Measurements from ENCODE around the gene PCBP2.

PCBP2 gene

GRCh38 chr12:53495903-53496751 is 44.2 kb downstream of the PCBP2 start:
- peak; percentile 69 for DNase-seq

GRCh38 chr12:53496752-53497032 is 44.8 kb downstream of the PCBP2 start:
- no peak for DNase-seq

DNA sequence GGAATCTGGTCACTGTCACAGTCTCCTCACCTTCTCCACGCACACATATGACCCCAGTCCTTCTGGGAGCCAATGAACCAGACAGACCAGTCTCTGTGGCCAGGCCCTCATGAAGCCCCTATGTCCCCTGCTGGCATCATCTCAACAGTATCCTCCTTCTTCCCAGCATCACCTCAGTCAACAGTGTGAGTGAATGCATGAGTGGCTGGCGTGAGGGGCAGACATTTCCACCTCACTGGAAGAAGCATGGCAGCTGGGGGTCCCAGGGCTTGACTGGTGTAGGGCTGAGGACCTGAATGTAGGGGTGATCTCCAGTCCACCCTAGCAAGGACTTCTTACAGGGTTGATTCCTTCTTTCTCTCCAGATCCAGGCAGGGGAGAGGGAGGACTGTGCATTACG is 45.6 kb downstream of the PCBP2 start:
- DNase-seq, result no peak

DNA sequence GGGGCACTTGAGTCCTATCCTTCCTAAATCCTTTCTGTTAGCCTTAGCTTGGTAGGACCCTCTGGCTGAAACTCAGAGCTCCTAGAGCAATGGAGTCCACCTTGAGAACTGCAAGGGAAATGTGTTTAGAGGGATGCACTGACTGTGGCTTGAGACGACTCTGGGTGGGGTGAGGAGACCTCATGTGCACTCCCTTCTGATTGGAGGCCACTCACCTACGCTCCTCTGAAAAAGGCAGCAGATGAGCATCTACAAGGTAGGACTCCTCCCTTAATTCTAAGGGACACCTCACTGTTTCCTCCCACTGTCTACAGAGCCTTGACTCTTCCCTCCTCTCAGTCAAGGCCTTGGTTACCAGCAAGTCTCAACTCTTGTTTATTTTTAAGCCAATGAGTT is 46.3 kb downstream of the PCBP2 start:
- no peak for DNase-seq

GRCh38 chr12:53499266-53500141 is 47.6 kb downstream of the PCBP2 start, which contains the start of gene MAP3K12:
Gene MAP3K12 (minus strand): TSS chr12:53499458. CDS start chr12:53487391, 12,067 bp downstream.
- DNase-seq, result peak; percentile 67

DNA sequence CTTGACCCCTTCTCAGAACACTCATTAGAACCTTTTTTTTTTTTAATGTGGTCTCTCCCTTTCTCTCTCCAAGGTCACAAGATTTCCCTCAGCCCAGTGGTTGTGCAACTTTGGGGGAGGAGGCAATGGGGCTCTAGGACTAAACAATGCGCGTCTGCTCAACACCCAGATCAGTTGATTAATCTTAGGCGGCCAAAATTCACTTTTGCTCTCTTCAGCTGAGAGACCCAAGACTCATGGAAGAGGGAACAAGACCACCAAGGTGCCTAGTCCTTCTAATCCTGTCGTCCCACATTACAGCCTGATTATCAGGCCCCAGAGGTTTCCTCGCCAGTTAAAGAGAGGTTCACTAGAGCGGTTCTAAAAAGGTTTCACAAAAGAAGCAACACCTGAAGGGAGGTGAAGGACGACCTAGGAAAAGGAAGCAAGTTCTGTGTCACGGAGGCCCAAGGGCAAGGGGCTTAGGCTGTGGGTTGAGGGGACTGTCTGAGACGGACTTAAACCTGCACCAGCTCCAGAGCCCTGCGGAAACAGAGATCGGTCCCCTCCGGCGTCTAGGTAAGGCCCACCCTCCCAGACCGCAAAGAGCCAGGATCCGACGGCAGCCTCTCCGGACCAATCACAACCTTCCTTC is 48.4 kb downstream of the PCBP2 start:
- DNase-seq, result peak; percentile 60

GRCh38 chr12:53500776-53501614 is 49.1 kb downstream of the PCBP2 start, which contains the start of gene TARBP2:
Gene TARBP2 (plus strand): TSS chr12:53501283. CDS start chr12:53501409, 126 bp downstream.
- peak; percentile 100 for DNase-seq

- no peak for DNase-seq
These were observed 49.8 kb downstream of the PCBP2 start for GRCh38 chr12:53501615-53502181.

- DNase-seq, result no peak
These were observed 50.4 kb downstream of the PCBP2 start for GRCh38 chr12:53502331-53502730.

GRCh38 chr12:53502983-53503728 is 51.3 kb downstream of the PCBP2 start:
- no peak for DNase-seq

GRCh38 chr12:53504004-53504920 is 52.4 kb downstream of the PCBP2 start:
- DNase-seq, result no peak

DNA sequence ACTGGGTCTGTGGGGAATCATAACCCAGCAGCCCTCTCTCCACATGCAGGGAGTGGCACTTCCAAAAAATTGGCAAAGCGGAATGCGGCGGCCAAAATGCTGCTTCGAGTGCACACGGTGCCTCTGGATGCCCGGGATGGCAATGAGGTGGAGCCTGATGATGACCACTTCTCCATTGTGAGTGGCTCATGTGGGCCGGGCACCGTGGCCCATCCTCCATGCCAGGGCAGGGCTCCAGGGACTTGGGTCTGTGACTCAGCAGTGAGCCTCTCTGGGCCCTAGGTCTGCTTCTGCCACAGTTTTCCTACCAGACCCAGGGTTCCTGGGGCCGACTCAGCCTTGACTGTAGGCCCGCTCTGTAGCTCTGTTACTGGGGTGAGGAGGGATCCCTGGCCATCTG is 53.2 kb downstream of the PCBP2 start:
- DNase-seq, result no peak

DNA sequence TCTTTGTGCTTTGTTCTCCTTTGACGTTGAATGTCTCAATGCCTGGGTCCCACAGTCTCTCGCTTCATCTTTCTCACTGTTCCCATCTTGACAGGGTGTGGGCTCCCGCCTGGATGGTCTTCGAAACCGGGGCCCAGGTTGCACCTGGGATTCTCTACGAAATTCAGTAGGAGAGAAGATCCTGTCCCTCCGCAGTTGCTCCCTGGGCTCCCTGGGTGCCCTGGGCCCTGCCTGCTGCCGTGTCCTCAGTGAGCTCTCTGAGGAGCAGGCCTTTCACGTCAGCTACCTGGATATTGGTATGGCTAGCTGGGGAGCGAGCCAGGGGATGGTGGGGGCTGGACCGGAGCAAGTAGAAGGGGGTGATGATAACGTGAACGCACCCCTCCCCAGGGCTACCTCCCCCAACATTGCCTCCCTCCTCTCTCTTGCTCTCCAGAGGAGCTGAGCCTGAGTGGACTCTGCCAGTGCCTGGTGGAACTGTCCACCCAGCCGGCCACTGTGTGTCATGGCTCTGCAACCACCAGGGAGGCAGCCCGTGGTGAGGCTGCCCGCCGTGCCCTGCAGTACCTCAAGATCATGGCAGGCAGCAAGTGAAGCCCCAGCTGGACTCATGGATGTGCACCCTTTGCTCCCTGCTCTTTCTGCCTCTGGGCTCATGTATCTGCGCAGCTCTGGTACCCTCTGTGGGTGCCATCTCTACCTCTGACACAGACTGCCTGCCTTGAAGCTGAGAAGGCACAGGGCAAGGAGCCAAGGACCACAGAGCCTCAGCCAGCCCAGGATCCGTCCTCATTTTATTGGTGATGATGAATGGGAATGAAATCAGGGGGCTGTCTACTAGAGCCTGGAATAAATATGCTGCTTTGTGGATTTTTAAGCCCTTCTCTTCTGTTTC is 53.9 kb downstream of the PCBP2 start:
- DNase-seq, result no peak

GRCh38 chr12:53506450-53506785 is 54.5 kb downstream of the PCBP2 start:
- DNase-seq, result no peak

GRCh38 chr12:53506881-53507602 is 55.1 kb downstream of the PCBP2 start, which contains the start of gene NPFF:
Gene NPFF (minus strand): TSS chr12:53507484. CDS start chr12:53507474, 10 bp downstream.
- no peak for DNase-seq

GRCh38 chr12:53507603-53507885 is 55.6 kb downstream of the PCBP2 start:
- DNase-seq, result no peak

- DNase-seq, result peak; percentile 68
These were observed 56.8 kb downstream of the PCBP2 start for GRCh38 chr12:53508534-53509170.

DNA sequence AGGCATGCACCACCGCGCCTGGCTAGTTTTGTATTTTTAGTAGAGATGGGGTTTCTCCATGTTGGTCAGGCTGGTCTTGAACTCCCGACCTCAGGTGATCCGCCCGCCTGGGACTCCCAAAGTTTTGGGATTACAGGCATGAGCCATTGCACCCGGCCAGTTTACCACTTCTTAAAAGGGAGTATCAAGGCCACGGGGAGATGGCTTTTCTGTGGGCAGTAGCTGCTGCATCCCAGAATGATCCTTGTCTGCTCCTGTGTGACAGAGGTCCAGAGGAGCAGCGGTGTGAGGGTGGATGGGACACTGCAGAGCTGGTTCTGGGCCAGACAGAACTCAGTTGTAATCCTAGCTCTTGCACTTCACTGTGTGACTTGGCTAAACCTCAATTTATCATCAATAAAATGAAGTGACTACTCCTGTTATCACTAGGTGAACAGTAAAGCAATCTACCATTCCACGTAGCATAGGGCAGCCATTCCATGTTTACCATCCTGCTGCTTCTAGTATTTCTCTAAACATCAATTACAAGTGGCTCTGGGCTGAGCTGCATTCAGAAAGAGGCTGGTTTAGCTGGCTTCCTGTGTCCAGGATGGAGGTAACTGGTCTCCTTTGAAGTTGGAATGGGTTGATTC is 58.4 kb downstream of the PCBP2 start:
- DNase-seq, result no peak
